ENCODE data around the gene C15orf62. TPM values are rescaled to one million over a fixed set of nuclear protein-coding genes. Genes with fewer than 3 reads are reported as not detected.

C15orf62 gene
- total RNA-seq, 1 experiment from 2014 or later: 0.72 TPM

DNA sequence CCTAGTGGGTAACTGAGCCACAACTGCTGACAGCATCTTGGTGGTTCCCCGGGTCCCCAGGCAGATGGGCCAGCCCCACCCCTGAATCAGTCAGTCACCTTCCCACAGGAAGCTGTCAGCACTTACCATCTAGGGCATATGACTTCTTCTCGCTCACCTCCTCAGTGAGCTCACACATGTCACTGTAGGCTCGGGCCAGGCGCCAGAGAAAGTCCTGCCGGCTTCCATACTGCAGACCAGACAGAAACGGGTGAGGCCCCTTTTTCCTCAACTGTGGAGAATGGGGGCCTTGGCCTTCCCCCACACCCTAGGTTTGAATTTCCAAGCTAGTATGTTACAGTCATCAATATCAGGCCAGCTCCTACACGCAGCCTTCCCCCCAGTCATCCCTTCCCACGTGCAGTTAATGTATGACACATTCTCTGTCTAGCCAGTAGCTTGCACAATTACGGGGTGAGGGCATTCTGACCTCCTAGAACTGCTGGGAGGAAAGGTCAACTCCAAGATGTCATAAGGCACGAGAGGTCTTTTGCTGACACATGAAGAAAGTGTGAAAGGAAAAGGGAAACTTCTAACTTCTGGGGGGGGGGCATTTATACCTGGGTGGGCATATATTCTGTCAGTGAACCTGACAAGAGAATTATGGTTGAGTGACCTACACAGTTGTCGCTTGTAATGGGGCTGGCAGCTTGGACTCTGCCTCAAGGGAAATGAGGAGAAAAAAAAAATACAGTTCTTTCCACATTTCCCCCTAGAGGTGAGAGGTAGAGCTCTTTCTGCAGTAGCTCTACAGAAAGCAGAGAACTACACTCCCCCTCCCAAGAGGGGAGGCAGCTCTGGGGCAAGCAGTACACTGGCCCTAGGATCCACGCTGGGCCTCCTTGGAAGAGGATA, 25.6 kb upstream of the C15orf62 start (continued):
- TF ChIP-seq, protein P1, sequence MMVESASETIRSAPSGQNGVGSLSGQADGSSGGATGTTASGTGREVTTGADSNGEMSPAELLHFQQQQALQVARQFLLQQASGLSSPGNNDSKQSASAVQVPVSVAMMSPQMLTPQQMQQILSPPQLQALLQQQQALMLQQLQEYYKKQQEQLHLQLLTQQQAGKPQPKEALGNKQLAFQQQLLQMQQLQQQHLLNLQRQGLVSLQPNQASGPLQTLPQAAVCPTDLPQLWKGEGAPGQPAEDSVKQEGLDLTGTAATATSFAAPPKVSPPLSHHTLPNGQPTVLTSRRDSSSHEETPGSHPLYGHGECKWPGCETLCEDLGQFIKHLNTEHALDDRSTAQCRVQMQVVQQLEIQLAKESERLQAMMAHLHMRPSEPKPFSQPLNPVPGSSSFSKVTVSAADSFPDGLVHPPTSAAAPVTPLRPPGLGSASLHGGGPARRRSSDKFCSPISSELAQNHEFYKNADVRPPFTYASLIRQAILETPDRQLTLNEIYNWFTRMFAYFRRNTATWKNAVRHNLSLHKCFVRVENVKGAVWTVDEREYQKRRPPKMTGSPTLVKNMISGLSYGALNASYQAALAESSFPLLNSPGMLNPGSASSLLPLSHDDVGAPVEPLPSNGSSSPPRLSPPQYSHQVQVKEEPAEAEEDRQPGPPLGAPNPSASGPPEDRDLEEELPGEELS (CRISPR knock-in tag; IDR thresholded peaks at IDR 0.05): no peak

DNA sequence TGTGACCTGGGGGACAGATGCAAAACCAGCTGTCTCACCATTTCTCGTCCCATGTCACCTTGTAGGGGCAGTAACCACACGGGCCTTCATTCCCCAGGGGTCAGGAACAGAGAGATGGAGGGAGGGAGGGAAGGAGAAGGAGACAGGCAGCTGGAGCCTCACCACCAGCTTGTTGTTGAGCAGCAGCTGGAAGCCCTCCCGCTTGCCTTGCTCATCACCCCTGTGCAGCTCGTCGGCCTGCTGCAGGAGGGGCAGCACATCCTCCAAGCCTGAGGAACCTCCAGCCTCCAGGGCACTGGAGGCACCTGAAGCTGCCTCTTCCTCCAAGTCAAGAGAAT, 25.0 kb upstream of the C15orf62 start:
- Mint-ChIP-seq H3K27me3 (ENCODE audit: low read depth) (no peaks in the 10 kb centered on the region), H3K9me3 (no peaks in the 10 kb centered on the region), H3K4me3 (no peak overlapping the region), H3K4me1 (peaks cover 12% of the 10 kb centered on the region), H3K36me3 (peaks cover 13% of the 10 kb centered on the region), H3K27ac (no peak overlapping the region)
- DNase-seq (ENCODE audit: low spot score) (no peak), ATAC-seq (no peak)
- ChIA-PET CTCF (interaction anchor here (0.6 to 2.7 kb wide), 19 partner anchors 9 to 1106 kb away, joined by 3 to 13 read pairs (median 4); partner anchors contain the start of genes CCDC32, GCHFR, RAD51 and VPS18), POLR2A (interaction anchor here (0.5 kb wide), 1 partner anchor 18 kb away, joined by 3 read pairs; no protein-coding TSS in a partner anchor)
- TF ChIP-seq ZNF121 (CRISPR knock-in tag; IDR thresholded peaks at IDR 0.05) (no peak), ZNF423 (CRISPR knock-in tag; IDR thresholded peaks at IDR 0.05) (no peak), ZNF416 (CRISPR knock-in tag; IDR thresholded peaks at IDR 0.05) (no peak), ETV6 (CRISPR knock-in tag; IDR thresholded peaks at IDR 0.05) (no peak)
- TF ChIP-seq, protein P2, sequence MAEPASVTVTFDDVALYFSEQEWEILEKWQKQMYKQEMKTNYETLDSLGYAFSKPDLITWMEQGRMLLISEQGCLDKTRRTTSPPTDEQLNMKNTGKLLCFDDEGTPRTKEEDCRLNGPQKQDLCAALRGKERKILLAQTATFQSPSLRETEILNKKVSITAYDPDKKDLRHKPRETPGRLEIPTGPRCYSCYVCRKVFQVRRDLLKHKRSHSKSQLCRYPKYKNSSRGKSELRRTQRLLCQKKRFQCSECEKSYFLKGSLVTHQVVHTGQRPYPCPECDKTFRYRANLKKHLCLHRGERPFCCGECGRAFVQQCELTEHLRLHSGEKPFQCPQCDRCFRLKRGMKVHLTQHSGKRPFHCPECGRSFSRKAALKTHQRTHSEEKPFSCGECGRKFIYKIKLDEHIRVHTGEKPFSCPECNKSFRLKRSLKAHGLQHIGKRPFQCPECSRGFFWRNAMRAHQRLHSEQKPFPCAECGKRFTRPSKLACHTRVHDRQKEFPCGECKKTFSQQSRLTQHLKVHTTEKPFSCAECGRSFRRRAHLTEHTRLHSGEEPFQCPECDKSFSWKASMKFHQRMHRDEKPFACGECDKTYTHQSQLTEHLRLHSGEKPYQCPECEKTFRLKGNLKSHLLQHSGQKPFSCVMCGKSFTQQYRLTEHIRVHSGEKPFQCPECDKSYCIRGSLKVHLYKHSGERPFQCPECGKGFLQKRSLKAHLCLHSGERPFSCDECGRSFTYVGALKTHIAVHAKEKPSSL (CRISPR knock-in tag; conservative IDR thresholded peaks at IDR 0.05): no peak
- TF ChIP-seq, protein P3, sequence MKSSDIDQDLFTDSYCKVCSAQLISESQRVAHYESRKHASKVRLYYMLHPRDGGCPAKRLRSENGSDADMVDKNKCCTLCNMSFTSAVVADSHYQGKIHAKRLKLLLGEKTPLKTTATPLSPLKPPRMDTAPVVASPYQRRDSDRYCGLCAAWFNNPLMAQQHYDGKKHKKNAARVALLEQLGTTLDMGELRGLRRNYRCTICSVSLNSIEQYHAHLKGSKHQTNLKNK (CRISPR knock-in tag; IDR thresholded peaks at IDR 0.05): no peak
- TF ChIP-seq, protein P4, sequence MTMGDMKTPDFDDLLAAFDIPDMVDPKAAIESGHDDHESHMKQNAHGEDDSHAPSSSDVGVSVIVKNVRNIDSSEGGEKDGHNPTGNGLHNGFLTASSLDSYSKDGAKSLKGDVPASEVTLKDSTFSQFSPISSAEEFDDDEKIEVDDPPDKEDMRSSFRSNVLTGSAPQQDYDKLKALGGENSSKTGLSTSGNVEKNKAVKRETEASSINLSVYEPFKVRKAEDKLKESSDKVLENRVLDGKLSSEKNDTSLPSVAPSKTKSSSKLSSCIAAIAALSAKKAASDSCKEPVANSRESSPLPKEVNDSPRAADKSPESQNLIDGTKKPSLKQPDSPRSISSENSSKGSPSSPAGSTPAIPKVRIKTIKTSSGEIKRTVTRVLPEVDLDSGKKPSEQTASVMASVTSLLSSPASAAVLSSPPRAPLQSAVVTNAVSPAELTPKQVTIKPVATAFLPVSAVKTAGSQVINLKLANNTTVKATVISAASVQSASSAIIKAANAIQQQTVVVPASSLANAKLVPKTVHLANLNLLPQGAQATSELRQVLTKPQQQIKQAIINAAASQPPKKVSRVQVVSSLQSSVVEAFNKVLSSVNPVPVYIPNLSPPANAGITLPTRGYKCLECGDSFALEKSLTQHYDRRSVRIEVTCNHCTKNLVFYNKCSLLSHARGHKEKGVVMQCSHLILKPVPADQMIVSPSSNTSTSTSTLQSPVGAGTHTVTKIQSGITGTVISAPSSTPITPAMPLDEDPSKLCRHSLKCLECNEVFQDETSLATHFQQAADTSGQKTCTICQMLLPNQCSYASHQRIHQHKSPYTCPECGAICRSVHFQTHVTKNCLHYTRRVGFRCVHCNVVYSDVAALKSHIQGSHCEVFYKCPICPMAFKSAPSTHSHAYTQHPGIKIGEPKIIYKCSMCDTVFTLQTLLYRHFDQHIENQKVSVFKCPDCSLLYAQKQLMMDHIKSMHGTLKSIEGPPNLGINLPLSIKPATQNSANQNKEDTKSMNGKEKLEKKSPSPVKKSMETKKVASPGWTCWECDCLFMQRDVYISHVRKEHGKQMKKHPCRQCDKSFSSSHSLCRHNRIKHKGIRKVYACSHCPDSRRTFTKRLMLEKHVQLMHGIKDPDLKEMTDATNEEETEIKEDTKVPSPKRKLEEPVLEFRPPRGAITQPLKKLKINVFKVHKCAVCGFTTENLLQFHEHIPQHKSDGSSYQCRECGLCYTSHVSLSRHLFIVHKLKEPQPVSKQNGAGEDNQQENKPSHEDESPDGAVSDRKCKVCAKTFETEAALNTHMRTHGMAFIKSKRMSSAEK (CRISPR knock-in tag; IDR thresholded peaks at IDR 0.05; ENCODE audit: borderline replicate concordance): no peak

DNA sequence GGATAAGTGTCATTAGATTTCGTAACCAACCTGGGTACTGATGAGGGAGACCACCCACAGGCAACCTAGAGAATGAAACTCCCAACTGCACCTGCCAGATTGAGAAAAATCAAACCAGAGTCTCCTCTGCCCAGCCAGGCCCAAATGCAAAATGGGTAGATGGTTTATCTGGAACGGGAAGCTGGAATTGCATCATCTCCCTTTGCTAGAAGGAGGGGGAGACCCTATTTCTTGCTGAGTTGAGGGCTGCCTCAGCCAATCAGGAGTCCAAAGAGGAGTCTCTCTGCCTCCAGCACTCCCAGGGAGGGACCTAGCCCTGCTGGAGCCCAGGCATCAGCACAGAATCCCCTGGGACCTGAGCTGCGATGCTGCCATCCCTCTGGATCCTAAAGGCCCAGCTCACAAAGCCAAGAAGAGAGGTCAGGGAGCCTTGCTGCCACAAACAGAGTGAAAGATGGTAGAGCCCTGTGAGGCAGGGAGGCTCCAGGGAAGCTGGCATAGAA, 22.8 kb upstream of the C15orf62 start:
- Mint-ChIP-seq H3K27me3 (ENCODE audit: low read depth) (no peaks in the 10 kb centered on the region), H3K27ac (no peak overlapping the region), H3K4me1 (no peaks in the 10 kb centered on the region), H3K36me3 (peaks cover 13% of the 10 kb centered on the region), H3K4me3 (no peak overlapping the region), H3K9me3 (no peaks in the 10 kb centered on the region)
- ChIA-PET CTCF (interaction anchor here (0.6 to 3.1 kb wide), 33 partner anchors 9 to 202 kb away, joined by 3 to 38 read pairs (median 5); partner anchors contain the start of genes DNAJC17, GCHFR, SPINT1 and VPS18), POLR2A (interaction anchor here (0.6 to 1.1 kb wide), 8 partner anchors 15 to 147 kb away, joined by 3 to 7 read pairs (median 3); partner anchors contain the start of genes DNAJC17, SPINT1, VPS18 and ZFYVE19)
- TF ChIP-seq FOXJ3 (CRISPR knock-in tag; IDR thresholded peaks at IDR 0.05; ENCODE audit: borderline replicate concordance) (no peak), GABPB1 (CRISPR knock-in tag; IDR thresholded peaks at IDR 0.05) (0 out of 2 replicates have a peak, but pooled peaks have one; percentile 28), MYBL2 (CRISPR knock-in tag; IDR thresholded peaks at IDR 0.05) (no peak), JUN (CRISPR knock-in tag; IDR thresholded peaks at IDR 0.05) (no peak), GTF2I (CRISPR knock-in tag; conservative IDR thresholded peaks at IDR 0.05) (no peak)
- TF ChIP-seq, protein P5, sequence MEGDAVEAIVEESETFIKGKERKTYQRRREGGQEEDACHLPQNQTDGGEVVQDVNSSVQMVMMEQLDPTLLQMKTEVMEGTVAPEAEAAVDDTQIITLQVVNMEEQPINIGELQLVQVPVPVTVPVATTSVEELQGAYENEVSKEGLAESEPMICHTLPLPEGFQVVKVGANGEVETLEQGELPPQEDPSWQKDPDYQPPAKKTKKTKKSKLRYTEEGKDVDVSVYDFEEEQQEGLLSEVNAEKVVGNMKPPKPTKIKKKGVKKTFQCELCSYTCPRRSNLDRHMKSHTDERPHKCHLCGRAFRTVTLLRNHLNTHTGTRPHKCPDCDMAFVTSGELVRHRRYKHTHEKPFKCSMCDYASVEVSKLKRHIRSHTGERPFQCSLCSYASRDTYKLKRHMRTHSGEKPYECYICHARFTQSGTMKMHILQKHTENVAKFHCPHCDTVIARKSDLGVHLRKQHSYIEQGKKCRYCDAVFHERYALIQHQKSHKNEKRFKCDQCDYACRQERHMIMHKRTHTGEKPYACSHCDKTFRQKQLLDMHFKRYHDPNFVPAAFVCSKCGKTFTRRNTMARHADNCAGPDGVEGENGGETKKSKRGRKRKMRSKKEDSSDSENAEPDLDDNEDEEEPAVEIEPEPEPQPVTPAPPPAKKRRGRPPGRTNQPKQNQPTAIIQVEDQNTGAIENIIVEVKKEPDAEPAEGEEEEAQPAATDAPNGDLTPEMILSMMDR (IDR thresholded peaks at IDR 0.05): no peak
- TF ChIP-seq, protein P6, sequence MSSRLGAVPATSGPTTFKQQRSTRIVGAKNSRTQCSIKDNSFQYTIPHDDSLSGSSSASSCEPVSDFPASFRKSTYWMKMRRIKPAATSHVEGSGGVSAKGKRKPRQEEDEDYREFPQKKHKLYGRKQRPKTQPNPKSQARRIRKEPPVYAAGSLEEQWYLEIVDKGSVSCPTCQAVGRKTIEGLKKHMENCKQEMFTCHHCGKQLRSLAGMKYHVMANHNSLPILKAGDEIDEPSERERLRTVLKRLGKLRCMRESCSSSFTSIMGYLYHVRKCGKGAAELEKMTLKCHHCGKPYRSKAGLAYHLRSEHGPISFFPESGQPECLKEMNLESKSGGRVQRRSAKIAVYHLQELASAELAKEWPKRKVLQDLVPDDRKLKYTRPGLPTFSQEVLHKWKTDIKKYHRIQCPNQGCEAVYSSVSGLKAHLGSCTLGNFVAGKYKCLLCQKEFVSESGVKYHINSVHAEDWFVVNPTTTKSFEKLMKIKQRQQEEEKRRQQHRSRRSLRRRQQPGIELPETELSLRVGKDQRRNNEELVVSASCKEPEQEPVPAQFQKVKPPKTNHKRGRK (CRISPR knock-in tag; IDR thresholded peaks at IDR 0.05; ENCODE audit: borderline replicate concordance): no peak
- DNase-seq (ENCODE audit: low spot score) (no peak), ATAC-seq (peak; percentile 14; the same call in 1 of the 2 replicates)
